Kidney capillary endothelial cell (primary cell): Measurements from ENCODE around the gene EFHC1.

Experiments used
- DNase-seq: peaks from one replicate; pipeline ENCODE4 v3.0.0-alpha.2; 2018; ENCODE audit warnings: low spot score

Gene EFHC1

GRCh38 chr6:52540286-52540902 is 120.3 kb downstream of the EFHC1 start:
- DNase-seq: no peak

GRCh38 chr6:52541135-52541534 is 121.0 kb downstream of the EFHC1 start:
- DNase-seq: no peak

- no peak for DNase-seq
These were observed 123.1 kb downstream of the EFHC1 start for GRCh38 chr6:52543262-52543661.

GRCh38 chr6:52543729-52544601 is 123.8 kb downstream of the EFHC1 start:
- peak; percentile 89 for DNase-seq

GRCh38 chr6:52544602-52545405 is 124.7 kb downstream of the EFHC1 start:
- no peak for DNase-seq

GRCh38 chr6:52545406-52546119 is 125.4 kb downstream of the EFHC1 start:
- DNase-seq: no peak

- no peak for DNase-seq
These were observed 126.0 kb downstream of the EFHC1 start for GRCh38 chr6:52546192-52546591.

GRCh38 chr6:52546678-52547077 is 126.5 kb downstream of the EFHC1 start:
- DNase-seq: no peak

- DNase-seq: no peak
These were observed 127.7 kb downstream of the EFHC1 start for GRCh38 chr6:52547647-52548352.

- no peak for DNase-seq
These were observed 128.2 kb downstream of the EFHC1 start for GRCh38 chr6:52548353-52548713.

GRCh38 chr6:52548999-52549398 is 128.9 kb downstream of the EFHC1 start:
- DNase-seq: no peak

- no peak for DNase-seq
These were observed 129.3 kb downstream of the EFHC1 start for GRCh38 chr6:52549428-52549827.

- DNase-seq: no peak
These were observed 130.0 kb downstream of the EFHC1 start for GRCh38 chr6:52550014-52550575.

- no peak for DNase-seq
These were observed 130.7 kb downstream of the EFHC1 start for GRCh38 chr6:52550870-52551269.

GRCh38 chr6:52551483-52552277 is 131.5 kb downstream of the EFHC1 start:
- peak; percentile 41 for DNase-seq

GRCh38 chr6:52552278-52552643 is 132.1 kb downstream of the EFHC1 start:
- DNase-seq: no peak

GRCh38 chr6:52553158-52553557 is 133.0 kb downstream of the EFHC1 start:
- DNase-seq: no peak

GRCh38 chr6:52553719-52554118 is 133.6 kb downstream of the EFHC1 start:
- no peak for DNase-seq

- DNase-seq: no peak
These were observed 134.6 kb downstream of the EFHC1 start for GRCh38 chr6:52554684-52555280.
